Muscle of leg (tissue), 16 donors: Measurements from ENCODE around the gene MRPS18C. TPM values are rescaled to one million over a fixed set of nuclear protein-coding genes. Genes with fewer than 3 reads are reported as not detected.
A peak's percentile ranks its signal among the peaks of the same experiment; 100 is the strongest.

Source experiments
- DNase-seq: peaks from one replicate; pipeline ENCODE4 v3.0.0; 2013
- H3K27ac ChIP-seq: one replicate; pipeline ENCODE4 v1.5.1; 2013; ENCODE audit warnings: mild to moderate bottlenecking, low read length, control low read depth
- H3K27me3 ChIP-seq: one replicate; pipeline ENCODE4 v1.6.1; 2013; ENCODE audit warnings: low read length; ENCODE audit not compliant: control insufficient read depth, insufficient read depth
- H3K36me3 ChIP-seq: one replicate; pipeline ENCODE4 v1.6.1; 2013; ENCODE audit warnings: low read length; ENCODE audit not compliant: control insufficient read depth, insufficient read depth
- H3K4me1 ChIP-seq: one replicate; pipeline ENCODE4 v1.6.1; 2013; ENCODE audit warnings: low read length; ENCODE audit not compliant: control insufficient read depth, insufficient read depth
- H3K4me3 ChIP-seq: one replicate; pipeline ENCODE4 v1.5.1; 2013; ENCODE audit warnings: low read length, control low read depth
- H3K9me3 ChIP-seq: replicated peaks from 2 replicates; pipeline ENCODE4 v1.6.1; 2013; ENCODE audit warnings: low read depth, low read length; ENCODE audit not compliant: control insufficient read depth
- WGBS: methylation state at CpG from one replicate; pipeline ENCODE4 v1.1.5; 2013; ENCODE audit warnings: missing lambda C conversion rate; ENCODE audit not compliant: insufficient coverage; 5-methylcytosine and 5-hydroxymethylcytosine counted together
- long read RNA-seq, 11 donors: transcript quantifications; one replicate each; lab custom pipeline, GENCODE V29; 2026
- polyA plus RNA-seq, 8 donors: library from polyadenylated mRNA; unstranded; fragments of 120-200 nt; gene quantifications; one replicate each; pipeline versions ENCODE4 v1.2.1 to v1.2.3, GENCODE V29; 2013; ENCODE audit warnings: inconsistent platforms in 1 of 8, low replicate concordance in 1 of 8; ENCODE audit not compliant: insufficient read length in 8 of 8, insufficient read depth in 1 of 8
- total RNA-seq: library from RNA; stranded (reverse); fragments of 120-200 nt; gene quantifications from one replicate; pipeline ENCODE4 v1.2.4, GENCODE V29; 2013

The MRPS18C gene
- total RNA-seq (44.7 TPM), polyA plus RNA-seq (10 to 100 TPM; 42.9 to 61.5 (median 49.4) TPM)
- long read RNA-seq, donor 1, transcript MRPS18C-201 (6 exons, 1,643 nt): major isoform, 10 of 14 reads
- long read RNA-seq, donor 1, partial matches to known transcripts: 0 of 14 reads
- long read RNA-seq, donor 1, other reads (novel, unspliced or antisense): 0 of 14 reads
- long read RNA-seq, donor 2, partial matches to known transcripts: 0 of 4 reads
- long read RNA-seq, donor 2, other reads (novel, unspliced or antisense): 0 of 4 reads
- long read RNA-seq, donor 3, transcript MRPS18C-201 (6 exons, 1,643 nt): major isoform, 25 of 28 reads
- long read RNA-seq, donor 3, partial matches to known transcripts: 0 of 28 reads
- long read RNA-seq, donor 3, other reads (novel, unspliced or antisense): 0 of 28 reads
- long read RNA-seq, donor 4, transcript MRPS18C-201 (6 exons, 1,643 nt): major isoform, 23 of 25 reads
- long read RNA-seq, donor 4, partial matches to known transcripts: 0 of 25 reads
- long read RNA-seq, donor 4, other reads (novel, unspliced or antisense): 0 of 25 reads
- long read RNA-seq, donor 5, transcript MRPS18C-204 (5 exons, 666 nt): minor isoform, 13 of 107 reads
- long read RNA-seq, donor 5, transcript MRPS18C-201 (6 exons, 1,643 nt): major isoform, 92 of 107 reads
- long read RNA-seq, donor 5, partial matches to known transcripts: 0 of 107 reads
- long read RNA-seq, donor 5, other reads (novel, unspliced or antisense): 0 of 107 reads
- long read RNA-seq, donor 6, transcript MRPS18C-201 (6 exons, 1,643 nt): major isoform, 88 of 171 reads
- long read RNA-seq, donor 6, transcript MRPS18C-204 (5 exons, 666 nt): minor isoform, 6 of 171 reads
- long read RNA-seq, donor 6, partial matches to known transcripts: 75 of 171 reads
- long read RNA-seq, donor 6, other reads (novel, unspliced or antisense): 0 of 171 reads
- long read RNA-seq, donor 7, transcript MRPS18C-201 (6 exons, 1,643 nt): major isoform, 57 of 68 reads
- long read RNA-seq, donor 7, partial matches to known transcripts: 0 of 68 reads
- long read RNA-seq, donor 7, other reads (novel, unspliced or antisense): 0 of 68 reads
- long read RNA-seq, donor 8, transcript MRPS18C-201 (6 exons, 1,643 nt): major isoform, 30 of 43 reads
- long read RNA-seq, donor 8, transcript MRPS18C-204 (5 exons, 666 nt): minor isoform, 13 of 43 reads
- long read RNA-seq, donor 8, partial matches to known transcripts: 0 of 43 reads
- long read RNA-seq, donor 8, other reads (novel, unspliced or antisense): 0 of 43 reads
- long read RNA-seq, donor 9, transcript MRPS18C-204 (5 exons, 666 nt): minor isoform, 5 of 54 reads
- long read RNA-seq, donor 9, transcript MRPS18C-201 (6 exons, 1,643 nt): major isoform, 47 of 54 reads
- long read RNA-seq, donor 9, partial matches to known transcripts: 0 of 54 reads
- long read RNA-seq, donor 9, other reads (novel, unspliced or antisense): 0 of 54 reads
- long read RNA-seq, donor 10, transcript MRPS18C-204 (5 exons, 666 nt): minor isoform, 6 of 138 reads
- long read RNA-seq, donor 10, transcript MRPS18C-201 (6 exons, 1,643 nt): major isoform, 91 of 138 reads
- long read RNA-seq, donor 10, partial matches to known transcripts: 12 of 138 reads
- long read RNA-seq, donor 10, other reads (novel, unspliced or antisense): 27 of 138 reads
- long read RNA-seq, donor 11, transcript MRPS18C-204 (5 exons, 666 nt): minor isoform, 9 of 61 reads
- long read RNA-seq, donor 11, transcript MRPS18C-201 (6 exons, 1,643 nt): major isoform, 51 of 61 reads
- long read RNA-seq, donor 11, partial matches to known transcripts: 0 of 61 reads
- long read RNA-seq, donor 11, other reads (novel, unspliced or antisense): 0 of 61 reads

GRCh38 chr4:83455281-83456183 lies at the start of gene MRPS18C, which contains the start of gene HELQ:
MRPS18C (plus strand) TSS chr4:83456058; CDS start chr4:83456078, 20 bp downstream.
HELQ (minus strand) TSS chr4:83455823; CDS start chr4:83455693, 130 bp downstream.
- 0% methylated on average over 33 of the region's 58 CpGs for WGBS
- H3K4me1 ChIP-seq: no peaks in the 10 kb centered on the region
- peaks cover 18% of the 10 kb centered on the region for H3K36me3 ChIP-seq
- H3K27me3 ChIP-seq: no peaks in the 10 kb centered on the region
- peak within 1 kb of the TSS; percentile 99 for H3K27ac ChIP-seq
- no peaks in the 10 kb centered on the region for H3K9me3 ChIP-seq
- peak; percentile 100 for DNase-seq
- peak within 1 kb of the TSS; percentile 73 for H3K4me3 ChIP-seq

DNA sequence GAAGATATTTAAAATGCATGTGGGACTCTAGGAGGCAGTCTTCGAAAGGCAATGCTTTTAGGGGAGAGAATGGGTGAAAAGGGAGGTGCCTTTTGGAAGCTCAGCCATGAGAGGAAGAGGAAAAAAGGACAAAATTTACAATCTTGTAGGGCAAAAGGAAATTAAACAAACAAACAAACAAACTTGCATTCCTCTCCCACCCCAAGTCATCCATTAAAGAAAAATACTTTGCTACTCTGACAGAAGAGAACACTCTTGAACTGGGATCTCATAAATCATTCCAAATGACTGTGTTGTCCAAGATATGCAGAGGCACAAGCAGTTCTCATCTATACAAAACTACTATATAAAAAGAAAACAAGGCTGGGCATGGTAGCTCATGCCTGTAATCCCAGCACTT lies 47.0 kb upstream of the MRPS18C start:
- Histone ChIP-seq H3K4me1 (no peaks in the 10 kb centered on the region), H3K4me3 (no peak overlapping the region), H3K27ac (no peak overlapping the region), H3K27me3 (no peaks in the 10 kb centered on the region), H3K9me3 (no peaks in the 10 kb centered on the region), H3K36me3 (peaks cover 14% of the 10 kb centered on the region)
- DNase-seq: no peak
- WGBS: 86% methylated on average over 1 of the region's 1 CpG

DNA sequence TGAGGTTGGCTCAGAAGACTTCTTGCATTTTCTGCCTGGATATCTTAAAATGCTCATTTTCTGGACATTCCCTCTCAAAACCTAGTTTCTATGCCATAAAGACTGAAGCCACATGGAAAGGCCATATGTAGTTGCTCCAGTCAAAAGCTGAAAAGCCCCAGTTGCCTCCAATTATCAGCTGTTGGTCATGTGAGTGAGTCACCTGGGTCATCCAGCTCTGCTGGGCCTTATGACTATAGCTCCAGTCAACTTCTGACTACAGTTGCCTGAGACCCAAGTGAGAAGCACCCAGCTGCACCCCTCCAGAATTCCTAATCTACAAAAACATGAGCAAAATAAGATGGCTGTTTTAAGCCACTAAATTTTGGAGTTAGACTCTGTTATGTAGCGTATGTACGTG lies 42.2 kb upstream of the MRPS18C start:
- H3K9me3 ChIP-seq: no peaks in the 10 kb centered on the region
- DNase-seq: no peak
- H3K36me3 ChIP-seq: peaks cover 25% of the 10 kb centered on the region

GRCh38 chr4:83417566-83417965 lies 38.3 kb upstream of the MRPS18C start:
- Histone ChIP-seq H3K4me1 (no peaks in the 10 kb centered on the region), H3K4me3 (no peak overlapping the region), H3K36me3 (peaks cover 26% of the 10 kb centered on the region), H3K27me3 (no peaks in the 10 kb centered on the region), H3K27ac (no peak overlapping the region), H3K9me3 (no peaks in the 10 kb centered on the region)
- DNase-seq: no peak
- no CpG with 5 or more reads among the region's 4 CpGs for WGBS

More for the DNA sequence above, 42.2 kb upstream of the MRPS18C start:
- no CpG with 5 or more reads among the region's 2 CpGs for WGBS
- H3K27ac ChIP-seq: no peak overlapping the region
- no peak overlapping the region for H3K4me3 ChIP-seq
- H3K4me1 ChIP-seq: no peaks in the 10 kb centered on the region
- H3K27me3 ChIP-seq: no peaks in the 10 kb centered on the region

DNA sequence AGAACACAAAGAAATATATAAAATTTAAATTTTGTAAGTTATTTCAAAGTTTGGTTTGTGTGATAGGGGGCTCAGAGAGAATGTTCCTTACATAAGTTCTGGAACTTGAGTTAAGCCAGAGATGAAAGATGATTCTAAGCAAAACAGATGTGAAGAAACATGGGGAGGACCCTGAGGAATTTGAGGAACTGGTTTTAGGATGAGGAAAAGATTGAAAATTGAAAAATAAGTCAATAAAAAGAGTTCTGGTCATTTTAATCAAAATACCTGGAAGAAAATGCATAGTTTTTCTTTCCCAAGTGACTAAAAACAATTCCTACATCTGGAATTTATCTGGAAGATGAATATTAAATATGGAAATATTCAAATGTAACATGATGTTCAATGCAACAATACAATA lies 37.6 kb upstream of the MRPS18C start:
- Histone ChIP-seq H3K4me1 (no peaks in the 10 kb centered on the region), H3K27ac (no peak overlapping the region), H3K27me3 (no peaks in the 10 kb centered on the region), H3K36me3 (peaks cover 26% of the 10 kb centered on the region), H3K4me3 (no peak overlapping the region), H3K9me3 (no peaks in the 10 kb centered on the region)
- peak; percentile 56 for DNase-seq

DNA sequence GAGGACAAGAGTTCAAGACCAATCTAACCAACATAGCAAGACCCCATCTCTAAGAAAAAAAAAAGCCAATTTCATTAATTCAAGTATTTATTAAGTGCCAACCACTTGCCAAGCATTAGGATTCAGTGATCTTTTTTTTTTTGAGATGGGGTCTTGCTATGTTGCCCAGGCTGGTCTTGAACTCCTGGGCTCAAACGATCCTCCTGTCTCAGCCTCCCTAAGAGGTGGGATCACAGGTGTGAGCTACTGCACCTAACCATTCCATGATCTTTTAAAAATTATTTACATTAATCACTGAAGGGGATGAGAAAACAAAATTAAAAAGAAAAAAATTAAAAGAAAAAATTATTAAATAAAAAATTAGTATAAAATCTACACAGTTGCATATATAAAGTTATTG lies 24.7 kb upstream of the MRPS18C start:
- H3K4me3 ChIP-seq: no peak overlapping the region
- DNase-seq: no peak
- H3K4me1 ChIP-seq: no peaks in the 10 kb centered on the region
- H3K36me3 ChIP-seq: peaks cover 6% of the 10 kb centered on the region
- WGBS: no CpG with 5 or more reads among the region's 1 CpG
- H3K9me3 ChIP-seq: no peaks in the 10 kb centered on the region
- no peak overlapping the region for H3K27ac ChIP-seq
- no peaks in the 10 kb centered on the region for H3K27me3 ChIP-seq

DNA sequence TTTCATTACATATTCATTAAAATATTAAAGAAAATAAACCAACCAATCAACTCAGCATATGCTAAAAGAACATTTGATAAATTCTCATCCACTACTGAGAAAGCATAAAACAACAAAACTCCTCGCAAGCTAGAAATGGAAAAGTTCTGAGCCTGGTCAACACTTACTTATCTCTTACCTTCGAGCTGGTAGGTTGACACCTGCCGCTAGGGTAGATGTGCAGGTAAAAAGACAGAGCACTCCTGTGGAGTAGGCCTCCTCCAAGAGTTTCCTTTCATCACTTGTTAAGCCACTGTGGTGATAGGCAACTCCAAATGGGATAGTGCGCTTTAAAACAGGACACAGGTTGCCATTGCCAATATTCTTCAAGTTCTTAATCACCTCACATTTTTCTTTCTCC lies 19.2 kb upstream of the MRPS18C start:
- Histone ChIP-seq H3K4me1 (no peaks in the 10 kb centered on the region), H3K9me3 (no peaks in the 10 kb centered on the region), H3K36me3 (peaks cover 4% of the 10 kb centered on the region), H3K27me3 (no peaks in the 10 kb centered on the region), H3K4me3 (no peak overlapping the region), H3K27ac (no peak overlapping the region)
- WGBS: no CpG with 5 or more reads among the region's 4 CpGs
- DNase-seq: no peak

- Histone ChIP-seq H3K27ac (no peak overlapping the region), H3K9me3 (no peaks in the 10 kb centered on the region), H3K4me3 (no peak overlapping the region), H3K36me3 (peaks cover 9% of the 10 kb centered on the region), H3K4me1 (no peaks in the 10 kb centered on the region), H3K27me3 (no peaks in the 10 kb centered on the region)
- no peak for DNase-seq
These were observed 17.1 kb upstream of the MRPS18C start for GRCh38 chr4:83438719-83439118.
